ENCODE results near the gene ABCB4.
A peak's percentile ranks its signal among the peaks of the same experiment; 100 is the strongest.
"Not testable (repeated sequence)": the region's sequence is repeated elsewhere in the genome, so short reads cannot be mapped to it uniquely, and the experiment has no call there.

The ABCB4 gene

GRCh38 chr7:87498893-87499292 is 23.4 kb upstream of the ABCB4 start:
- Histone ChIP-seq H3K36me3 (ENCODE audit: insufficient read depth, low read length) (no peaks in the 10 kb centered on the region), H3K9me3 (ENCODE audit: control insufficient read depth, insufficient read depth, low read length) (no peaks in the 10 kb centered on the region), H3K4me1 (ENCODE audit: insufficient read depth, low read length) (no peaks in the 10 kb centered on the region), H3K9ac (ENCODE audit: low read depth, low read length) (no peak overlapping the region)

- Histone ChIP-seq H3K4me1 (ENCODE audit: insufficient read depth, low read length) (no peaks in the 10 kb centered on the region), H3K9me3 (ENCODE audit: control insufficient read depth, insufficient read depth, low read length) (no peaks in the 10 kb centered on the region), H3K9ac (ENCODE audit: low read depth, low read length) (no peak overlapping the region), H3K36me3 (ENCODE audit: insufficient read depth, low read length) (no peaks in the 10 kb centered on the region)
Measured at GRCh38 chr7:87497482-87497881, 22.0 kb upstream of the ABCB4 start.

DNA sequence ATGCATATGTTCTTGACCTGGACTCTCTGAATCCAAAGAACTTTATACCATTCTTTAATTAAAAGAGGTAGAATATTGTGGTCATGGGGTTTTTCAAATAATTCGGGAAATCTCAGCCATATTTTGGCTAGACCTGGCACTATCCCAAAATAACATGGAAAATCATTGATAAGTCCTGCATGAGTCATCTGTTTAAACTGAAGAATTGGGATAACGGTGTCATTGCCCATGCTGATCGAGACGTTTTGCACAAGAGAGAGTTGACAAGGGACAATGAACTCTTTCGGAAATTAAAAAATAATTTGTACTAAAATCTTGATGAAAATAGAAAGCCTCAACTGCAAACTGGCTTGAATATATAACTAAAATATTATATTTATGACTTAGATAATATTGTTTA is 19.9 kb upstream of the ABCB4 start:
- Histone ChIP-seq H3K4me1 (ENCODE audit: insufficient read depth, low read length) (no peaks in the 10 kb centered on the region), H3K36me3 (ENCODE audit: insufficient read depth, low read length) (no peaks in the 10 kb centered on the region), H3K9me3 (ENCODE audit: control insufficient read depth, insufficient read depth, low read length) (no peaks in the 10 kb centered on the region), H3K9ac (ENCODE audit: low read depth, low read length) (no peak overlapping the region)

- Histone ChIP-seq H3K4me1 (ENCODE audit: insufficient read depth, low read length) (no peaks in the 10 kb centered on the region), H3K36me3 (ENCODE audit: insufficient read depth, low read length) (no peaks in the 10 kb centered on the region), H3K9me3 (ENCODE audit: control insufficient read depth, insufficient read depth, low read length) (no peaks in the 10 kb centered on the region), H3K9ac (ENCODE audit: low read depth, low read length) (no peak overlapping the region)
Measured at GRCh38 chr7:87494454-87494853, 19.0 kb upstream of the ABCB4 start.

DNA sequence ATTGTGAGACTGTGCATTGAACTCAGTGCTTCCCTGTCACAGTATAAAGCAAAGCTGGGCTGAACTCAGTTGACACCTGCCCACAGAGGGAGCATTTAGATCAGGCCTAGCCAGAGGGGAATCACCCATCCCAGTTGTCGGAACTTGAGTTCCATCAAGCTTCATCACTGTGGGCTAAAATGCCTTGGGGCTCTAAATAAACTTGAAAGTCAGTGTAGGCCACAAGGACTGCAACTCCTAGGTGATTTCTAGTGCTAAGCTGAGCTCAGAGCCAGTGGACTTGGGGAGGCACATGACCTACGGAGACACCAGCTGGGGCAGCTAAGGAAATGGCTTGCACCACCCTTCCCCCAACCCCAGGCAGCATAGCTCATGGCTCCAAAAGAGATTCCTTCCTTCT is 7.7 kb upstream of the ABCB4 start:
- Histone ChIP-seq H3K9me3 (ENCODE audit: control insufficient read depth, insufficient read depth, low read length) (no peaks in the 10 kb centered on the region), H3K9ac (ENCODE audit: low read depth, low read length) (no peak overlapping the region), H3K4me1 (ENCODE audit: insufficient read depth, low read length) (no peaks in the 10 kb centered on the region), H3K36me3 (ENCODE audit: insufficient read depth, low read length) (no peaks in the 10 kb centered on the region)

DNA sequence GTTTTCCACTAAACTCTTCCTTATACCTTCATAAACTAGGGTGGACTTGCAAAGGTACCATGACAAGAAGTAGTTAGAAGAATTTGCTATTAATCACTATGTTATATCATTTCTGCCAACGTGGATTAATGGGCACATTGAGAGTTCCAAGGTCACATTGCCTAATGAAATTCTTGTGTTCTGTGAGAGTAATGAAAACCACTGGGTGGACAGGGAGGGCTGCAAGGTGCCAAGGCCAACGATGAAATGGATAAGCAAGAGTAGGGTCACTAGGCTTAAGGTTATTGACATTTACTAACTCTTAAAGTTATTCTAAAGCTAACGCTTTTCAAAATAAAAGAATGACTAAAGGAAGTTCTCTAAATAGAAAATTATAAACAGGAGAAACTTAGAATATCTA is 6.6 kb upstream of the ABCB4 start:
- H3K36me3 ChIP-seq (ENCODE audit: insufficient read depth, low read length), result no peaks in the 10 kb centered on the region
- no peaks in the 10 kb centered on the region for H3K4me1 ChIP-seq (ENCODE audit: insufficient read depth, low read length)
- no peaks in the 10 kb centered on the region for H3K9me3 ChIP-seq (ENCODE audit: control insufficient read depth, insufficient read depth, low read length)
- H3K9ac ChIP-seq (ENCODE audit: low read depth, low read length), result no peak overlapping the region

- no peaks in the 10 kb centered on the region for H3K36me3 ChIP-seq (ENCODE audit: insufficient read depth, low read length)
- no peaks in the 10 kb centered on the region for H3K9me3 ChIP-seq (ENCODE audit: control insufficient read depth, insufficient read depth, low read length)
- no peak overlapping the region for H3K9ac ChIP-seq (ENCODE audit: low read depth, low read length)
- H3K4me1 ChIP-seq (ENCODE audit: insufficient read depth, low read length), result no peaks in the 10 kb centered on the region
Measured at GRCh38 chr7:87480386-87480785, 4.9 kb upstream of the ABCB4 start.

DNA sequence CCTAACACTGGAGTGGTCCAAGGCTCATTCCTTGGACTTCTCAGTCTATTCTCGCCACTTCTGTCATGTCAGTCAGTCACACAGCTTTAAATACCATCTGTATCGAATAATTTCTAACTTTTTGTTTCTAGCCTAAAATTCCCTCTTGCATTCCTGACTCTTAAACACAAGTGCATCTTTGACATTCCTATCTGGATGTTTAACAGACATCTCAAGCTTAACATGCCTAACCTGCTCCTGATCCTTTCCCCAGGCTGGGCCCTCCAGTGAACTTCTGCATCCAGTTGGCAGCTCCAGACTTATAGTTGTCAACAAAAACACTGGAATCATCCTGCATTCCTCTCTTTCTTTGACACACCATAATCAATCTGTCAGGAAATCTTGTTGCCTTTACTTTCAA is 4.5 kb upstream of the ABCB4 start:
- Histone ChIP-seq H3K9ac (ENCODE audit: low read depth, low read length) (no peak overlapping the region), H3K4me1 (ENCODE audit: insufficient read depth, low read length) (no peaks in the 10 kb centered on the region), H3K36me3 (ENCODE audit: insufficient read depth, low read length) (no peaks in the 10 kb centered on the region), H3K9me3 (ENCODE audit: control insufficient read depth, insufficient read depth, low read length) (no peaks in the 10 kb centered on the region)

DNA sequence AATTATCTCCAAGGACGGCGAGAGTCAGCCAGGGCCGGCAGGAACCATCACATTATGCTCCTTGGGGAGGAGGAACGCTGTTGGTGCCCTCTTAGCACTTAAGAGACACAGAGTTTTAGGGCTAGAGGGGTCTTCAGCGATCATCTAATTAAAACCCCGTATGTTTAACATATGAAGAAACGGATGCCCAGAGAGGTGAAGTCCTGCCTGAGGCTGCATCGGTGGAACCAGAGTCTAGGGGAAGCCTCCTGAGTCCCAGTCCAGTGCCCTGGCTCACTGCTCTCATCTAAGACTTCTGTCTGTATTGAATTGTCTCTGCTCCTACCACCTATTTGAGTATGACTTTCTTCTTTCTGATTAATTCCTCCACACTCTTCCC is 688 bp upstream of the ABCB4 start:
- Histone ChIP-seq H3K9ac (ENCODE audit: low read depth, low read length) (peak overlapping the region; percentile 65; the same call in 1 of the 2 replicates), H3K4me1 (ENCODE audit: insufficient read depth, low read length) (no peaks in the 10 kb centered on the region), H3K36me3 (ENCODE audit: insufficient read depth, low read length) (no peaks in the 10 kb centered on the region), H3K9me3 (ENCODE audit: control insufficient read depth, insufficient read depth, low read length) (no peaks in the 10 kb centered on the region)

- no peaks in the 10 kb centered on the region for H3K9me3 ChIP-seq (ENCODE audit: control insufficient read depth, insufficient read depth, low read length)
- H3K9ac ChIP-seq (ENCODE audit: low read depth, low read length), result peak overlapping the region; percentile 58; the same call in 1 of the 2 replicates
- H3K36me3 ChIP-seq (ENCODE audit: insufficient read depth, low read length), result no peaks in the 10 kb centered on the region
- H3K4me1 ChIP-seq (ENCODE audit: insufficient read depth, low read length), result no peaks in the 10 kb centered on the region
Measured at GRCh38 chr7:87474533-87475358, 734 bp downstream of the ABCB4 start.

- H3K36me3 ChIP-seq (ENCODE audit: insufficient read depth, low read length), result no peaks in the 10 kb centered on the region
- no peak overlapping the region for H3K9ac ChIP-seq (ENCODE audit: low read depth, low read length)
- no peaks in the 10 kb centered on the region for H3K9me3 ChIP-seq (ENCODE audit: control insufficient read depth, insufficient read depth, low read length)
- H3K4me1 ChIP-seq (ENCODE audit: insufficient read depth, low read length), result no peaks in the 10 kb centered on the region
Measured at GRCh38 chr7:87473986-87474385, 1.5 kb downstream of the ABCB4 start.

DNA sequence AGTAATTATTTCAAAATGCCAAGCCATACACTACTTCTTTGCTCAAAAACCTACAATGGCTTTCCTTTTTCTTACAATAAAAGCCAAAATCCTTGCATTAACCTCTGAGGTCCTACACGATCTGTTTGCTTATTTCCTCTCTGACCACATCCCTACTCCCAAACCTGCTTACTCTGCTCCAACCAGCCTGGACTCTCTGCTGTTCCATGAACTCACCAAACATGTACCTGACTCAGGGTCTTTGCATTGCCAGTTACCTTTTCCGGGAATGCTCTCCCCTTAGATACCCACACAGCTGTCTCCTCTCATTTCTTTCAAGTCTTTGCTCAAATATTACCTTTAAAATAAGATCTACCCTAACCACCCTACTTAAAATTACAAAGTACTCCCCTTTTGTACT is 2.3 kb downstream of the ABCB4 start:
- H3K9ac ChIP-seq (ENCODE audit: low read depth, low read length), result no peak overlapping the region
- no peaks in the 10 kb centered on the region for H3K36me3 ChIP-seq (ENCODE audit: insufficient read depth, low read length)
- H3K9me3 ChIP-seq (ENCODE audit: control insufficient read depth, insufficient read depth, low read length), result no peaks in the 10 kb centered on the region
- no peaks in the 10 kb centered on the region for H3K4me1 ChIP-seq (ENCODE audit: insufficient read depth, low read length)

DNA sequence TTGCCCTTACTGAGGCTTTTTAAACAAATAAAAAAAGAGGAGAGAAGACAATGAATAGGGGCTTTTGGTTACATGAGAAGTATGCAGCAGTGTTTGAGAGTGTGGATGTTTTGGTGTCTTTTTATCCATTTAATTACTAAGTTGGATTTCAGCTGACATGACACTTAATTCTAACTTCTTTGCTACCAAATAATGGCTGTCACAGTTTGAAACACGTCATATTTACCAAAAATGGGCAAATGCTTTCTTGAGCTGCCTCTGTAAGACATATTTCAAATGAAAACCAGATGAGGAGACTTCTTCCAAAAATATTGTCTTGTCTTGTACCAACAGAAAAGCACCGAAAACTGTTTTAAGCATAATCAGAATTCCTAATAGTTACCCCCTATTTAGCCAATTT is 4.0 kb downstream of the ABCB4 start:
- Histone ChIP-seq H3K36me3 (ENCODE audit: insufficient read depth, low read length) (no peaks in the 10 kb centered on the region), H3K4me1 (ENCODE audit: insufficient read depth, low read length) (no peaks in the 10 kb centered on the region), H3K9me3 (ENCODE audit: control insufficient read depth, insufficient read depth, low read length) (no peaks in the 10 kb centered on the region), H3K9ac (ENCODE audit: low read depth, low read length) (no peak overlapping the region)

- not testable (repeated sequence) for H3K9ac ChIP-seq (ENCODE audit: low read depth, low read length); H3K36me3 ChIP-seq (ENCODE audit: insufficient read depth, low read length); H3K9me3 ChIP-seq (ENCODE audit: control insufficient read depth, insufficient read depth, low read length); H3K4me1 ChIP-seq (ENCODE audit: insufficient read depth, low read length)
Measured at GRCh38 chr7:87469204-87469603, 6.3 kb downstream of the ABCB4 start.

DNA sequence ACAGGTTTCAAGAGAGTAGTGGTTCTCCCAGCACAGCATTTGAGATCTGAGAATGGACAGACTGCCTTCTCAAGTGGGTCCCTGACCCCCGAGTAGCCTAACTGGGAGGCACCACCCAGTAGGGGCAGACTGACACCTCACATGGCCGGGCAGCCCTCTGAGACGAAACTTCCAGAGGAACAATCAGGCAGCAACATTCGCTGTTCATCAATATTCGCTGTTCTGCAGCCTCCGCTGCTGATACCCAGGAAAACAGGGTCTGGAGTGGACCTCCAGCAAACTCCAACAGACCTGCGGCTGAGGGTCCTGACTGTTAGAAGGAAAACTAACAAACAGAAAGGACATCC is 10.0 kb downstream of the ABCB4 start:
- not testable (repeated sequence) for H3K4me1 ChIP-seq (ENCODE audit: insufficient read depth, low read length); H3K36me3 ChIP-seq (ENCODE audit: insufficient read depth, low read length); H3K9me3 ChIP-seq (ENCODE audit: control insufficient read depth, insufficient read depth, low read length)
- peak overlapping the region; percentile 60 for H3K9ac ChIP-seq (ENCODE audit: low read depth, low read length)

Measured in ES-I3 (cell line).